DMS153 treated with DMSO at 0.1 percent for 48 hours (cell line): ENCODE data around the gene ADPGK.
"Not testable (repeated sequence)": the region's sequence is repeated elsewhere in the genome, so short reads cannot be mapped to it uniquely, and the experiment has no call there.

Experiments used
- DNase-seq: peaks from one replicate; lab custom pipeline; 2025; ENCODE audit not compliant: unreplicated experiment; lab: John Stamatoyannopoulos, UW

The ADPGK gene

GRCh38 chr15:72751751-72752455 lies 31.7 kb downstream of the ADPGK start:
- no peak for DNase-seq

GRCh38 chr15:72749700-72750099 lies 33.9 kb downstream of the ADPGK start:
- DNase-seq, result no peak

DNA sequence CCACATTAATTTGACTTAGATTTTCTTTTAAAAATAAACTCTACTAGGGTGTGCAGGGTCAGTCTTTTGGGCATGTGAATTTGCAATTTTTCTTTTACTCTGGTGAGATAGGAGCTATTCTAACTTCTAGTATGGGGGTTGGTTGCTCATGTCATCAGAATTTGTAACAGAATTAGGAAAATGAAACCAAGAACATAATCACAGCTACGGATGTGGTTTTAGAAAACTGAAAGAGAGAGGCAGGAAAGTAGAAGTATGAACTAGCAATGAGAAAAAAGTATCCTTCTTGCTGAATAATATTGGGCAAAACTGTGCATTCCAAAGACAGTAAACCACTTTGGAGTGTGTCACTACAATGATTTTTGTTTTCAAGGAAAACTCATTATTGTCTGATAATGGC lies 43.3 kb downstream of the ADPGK start:
- DNase-seq, result no peak

DNA sequence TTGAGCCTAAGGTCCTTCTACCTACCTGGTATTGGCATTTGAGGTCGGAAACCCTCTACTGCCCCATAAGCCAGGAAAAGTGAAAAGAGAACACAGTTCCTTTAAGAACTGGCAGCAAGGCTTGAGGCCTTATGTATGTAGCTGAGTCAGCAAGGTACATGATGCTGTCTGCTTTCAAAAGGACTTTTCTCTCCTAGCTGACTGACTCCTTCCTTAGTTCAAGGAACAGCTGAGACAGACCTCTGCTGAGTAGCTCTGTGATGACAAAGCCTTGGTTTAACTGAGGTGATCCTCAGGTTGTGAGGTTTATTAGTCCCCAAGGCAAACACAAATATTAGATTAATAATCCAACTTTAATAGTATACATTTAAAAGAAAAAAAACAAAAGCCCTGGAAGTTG lies 45.8 kb downstream of the ADPGK start:
- DNase-seq, result no peak

GRCh38 chr15:72737061-72737460 lies 46.5 kb downstream of the ADPGK start:
- no peak for DNase-seq

DNA sequence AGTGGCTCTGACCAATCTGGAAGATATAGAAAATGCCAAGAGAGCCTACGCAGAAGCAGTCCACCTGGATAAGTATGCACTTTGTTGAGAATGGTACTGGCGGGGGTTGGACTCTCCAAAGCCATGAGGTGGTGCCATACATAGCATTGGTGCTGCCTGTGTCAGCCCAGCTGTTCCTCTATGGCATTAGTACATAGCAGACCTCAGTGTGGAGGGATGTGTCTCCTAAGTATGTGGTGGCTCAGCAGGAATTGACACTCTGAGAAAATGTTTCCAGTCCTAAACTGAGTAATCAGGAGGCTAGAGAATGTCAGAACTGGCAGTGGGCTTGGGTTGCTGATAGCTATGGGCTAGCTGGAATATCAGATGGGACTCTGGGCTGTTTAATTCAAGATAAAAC lies 48.4 kb downstream of the ADPGK start:
- DNase-seq, result no peak

- DNase-seq, result no peak
Measured at GRCh38 chr15:72733941-72734738, 49.4 kb downstream of the ADPGK start.

DNA sequence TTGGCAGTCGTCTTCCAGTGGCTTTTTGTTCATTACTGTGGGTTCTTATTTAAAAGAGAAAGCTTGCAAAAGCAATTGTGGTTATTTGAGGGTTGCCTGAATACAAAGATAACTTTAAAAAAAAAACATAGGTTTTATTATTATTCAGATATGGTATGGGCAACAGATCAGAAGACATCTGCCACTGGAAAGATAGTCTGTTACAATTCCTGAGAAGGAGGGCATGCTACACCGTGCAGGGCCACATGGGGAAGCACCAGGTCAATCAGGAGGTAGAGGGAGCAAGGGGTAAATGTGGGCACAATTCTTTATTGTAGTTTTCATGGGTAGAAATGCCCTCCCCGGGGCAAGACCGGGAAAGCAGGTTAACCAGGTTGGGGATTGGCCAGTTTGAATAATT lies 51.0 kb downstream of the ADPGK start:
- no peak for DNase-seq

DNA sequence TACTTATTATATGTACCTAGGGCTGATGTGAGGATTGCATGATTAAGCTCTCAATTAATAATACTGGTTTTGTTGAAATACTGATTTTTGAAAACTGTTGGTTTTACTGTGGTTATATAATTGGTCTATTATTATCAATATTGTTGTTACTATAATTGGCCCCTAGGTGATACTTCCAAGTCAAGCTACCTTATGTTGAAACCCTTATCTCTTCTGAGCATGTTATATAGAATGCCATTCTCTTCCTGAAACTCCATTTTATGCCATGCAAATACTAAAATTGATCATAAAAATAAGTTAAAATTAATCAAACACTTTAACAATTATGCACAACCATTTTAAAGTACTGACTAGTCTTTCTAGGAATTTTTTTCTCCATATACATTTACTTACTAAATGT lies 51.5 kb downstream of the ADPGK start:
- DNase-seq, result no peak

DNA sequence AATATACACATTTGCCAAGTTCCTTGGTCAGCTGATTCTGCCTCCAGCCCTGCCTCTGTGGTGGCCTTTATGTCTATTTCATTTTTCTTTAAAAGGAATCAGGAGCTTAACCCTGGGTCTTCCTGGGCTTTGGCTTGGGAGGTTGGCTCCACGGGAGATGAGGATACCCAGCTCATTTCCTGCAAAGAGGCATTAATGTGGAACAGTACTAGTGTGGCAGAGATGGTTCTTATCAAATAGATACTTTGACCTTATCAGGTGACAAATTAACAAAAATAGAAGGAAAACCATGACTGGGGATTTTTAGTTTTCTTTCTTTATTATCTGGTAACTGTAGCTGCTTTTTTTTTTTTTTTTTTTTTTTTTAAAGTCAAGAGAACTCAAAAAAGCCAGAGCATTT lies 54.7 kb downstream of the ADPGK start:
- no peak for DNase-seq

GRCh38 chr15:72728249-72728648 lies 55.3 kb downstream of the ADPGK start:
- not testable (repeated sequence) for DNase-seq

DNA sequence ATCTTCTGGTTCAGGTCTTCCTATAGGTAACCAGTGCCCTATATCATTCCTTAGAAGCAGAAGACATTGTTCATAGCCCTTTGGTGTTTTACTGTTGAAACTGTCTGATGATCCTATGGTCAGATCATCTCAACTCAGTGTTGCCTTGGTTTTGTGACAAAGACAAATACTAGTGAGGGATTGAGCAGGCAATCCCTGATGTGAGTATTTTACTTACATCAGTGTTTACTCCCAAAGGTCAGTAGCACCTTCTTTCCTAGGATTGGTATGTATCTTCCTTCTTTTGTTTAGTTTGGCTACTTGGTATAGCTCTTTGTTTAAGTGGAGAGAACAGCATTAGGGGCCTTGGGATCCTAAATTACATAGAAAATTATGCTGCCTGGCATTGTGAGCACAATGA lies 56.4 kb downstream of the ADPGK start:
- no peak for DNase-seq

DNA sequence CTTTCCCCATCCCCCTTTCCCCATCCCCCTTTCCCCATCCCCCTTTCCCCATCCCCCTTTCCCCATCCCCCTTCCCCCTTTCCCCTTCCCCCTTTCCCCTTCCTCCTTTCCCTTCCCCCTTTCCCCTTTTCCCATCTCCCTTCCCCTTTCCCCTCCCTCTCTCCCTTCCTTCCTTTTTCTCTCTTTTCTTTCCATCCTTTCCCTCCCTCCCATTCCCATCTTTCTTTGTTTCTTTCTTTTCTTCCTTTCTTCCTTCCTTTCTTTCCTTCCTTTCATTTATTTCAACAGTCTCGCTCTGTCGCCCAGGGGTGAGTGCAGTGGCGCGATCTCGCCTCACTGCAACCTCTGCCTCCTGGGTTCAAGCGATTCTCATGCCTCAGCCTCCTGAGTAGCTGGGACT lies 57.7 kb downstream of the ADPGK start:
- not testable (repeated sequence) for DNase-seq

DNA sequence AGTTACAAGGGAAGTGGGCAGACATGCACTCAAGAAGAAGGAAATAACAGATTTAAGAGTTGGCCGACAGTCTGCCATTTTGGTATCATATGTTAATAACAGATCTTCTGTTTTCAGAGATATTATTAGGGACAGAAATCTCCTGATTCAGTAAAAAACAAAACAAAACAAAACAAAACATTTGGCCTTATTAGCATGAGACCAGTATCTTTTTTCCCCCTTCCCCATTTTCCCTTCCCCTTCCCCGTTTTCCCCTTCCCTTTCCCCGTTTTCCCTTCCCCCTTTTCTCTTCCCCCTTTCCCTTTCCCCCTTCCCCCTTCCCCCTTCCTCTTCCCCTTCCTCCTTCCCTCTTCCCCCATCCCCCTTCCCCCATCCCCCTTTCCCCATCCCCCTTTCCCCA lies 58.1 kb downstream of the ADPGK start:
- no peak for DNase-seq

- DNase-seq, result no peak
Measured at GRCh38 chr15:72724028-72724427, 59.5 kb downstream of the ADPGK start.

GRCh38 chr15:72722071-72722696 lies 61.4 kb downstream of the ADPGK start:
- DNase-seq, result peak; percentile 19

GRCh38 chr15:72708551-72709303 lies 74.8 kb downstream of the ADPGK start:
- DNase-seq, result not testable (repeated sequence)

- no peak for DNase-seq
Measured at GRCh38 chr15:72706266-72706665, 77.3 kb downstream of the ADPGK start.
